GM12801 (cell line): ENCODE data around the gene ATE1.

Source experiments
- CTCF ChIP-seq: IDR thresholded peaks from one replicate; pipeline ENCODE4 v1.5.1; 2011; ENCODE audit warnings: control low read depth; ENCODE audit not compliant: insufficient read length; ENCODE audit errors: extremely low read depth

ATE1 gene

GRCh38 chr10:121808835-121809234, 119.0 kb downstream of the ATE1 start:
- TF ChIP-seq CTCF: no peak

- TF ChIP-seq CTCF: no peak
Observed at GRCh38 chr10:121804460-121804859, 123.4 kb downstream of the ATE1 start.

- TF ChIP-seq CTCF: no peak
Observed at GRCh38 chr10:121803611-121804010, 124.2 kb downstream of the ATE1 start.

- TF ChIP-seq CTCF: no peak
Observed at GRCh38 chr10:121800831-121801230, 127.0 kb downstream of the ATE1 start.

- TF ChIP-seq CTCF: no peak
Observed at GRCh38 chr10:121800146-121800545, 127.7 kb downstream of the ATE1 start.

GRCh38 chr10:121797490-121797889, 130.3 kb downstream of the ATE1 start:
- no peak for TF ChIP-seq CTCF

GRCh38 chr10:121796342-121796741, 131.5 kb downstream of the ATE1 start:
- TF ChIP-seq CTCF: no peak

- TF ChIP-seq CTCF: no peak
Observed at GRCh38 chr10:121792198-121792597, 135.6 kb downstream of the ATE1 start.
